ENCODE measurements around the gene CNOT3. TPM values are rescaled to one million over a fixed set of nuclear protein-coding genes. Genes with fewer than 3 reads are reported as not detected.

CNOT3 gene
- total RNA-seq, 4 donors from 2014 or later: 18.0 to 27.9 (median 18.7) TPM

DNA sequence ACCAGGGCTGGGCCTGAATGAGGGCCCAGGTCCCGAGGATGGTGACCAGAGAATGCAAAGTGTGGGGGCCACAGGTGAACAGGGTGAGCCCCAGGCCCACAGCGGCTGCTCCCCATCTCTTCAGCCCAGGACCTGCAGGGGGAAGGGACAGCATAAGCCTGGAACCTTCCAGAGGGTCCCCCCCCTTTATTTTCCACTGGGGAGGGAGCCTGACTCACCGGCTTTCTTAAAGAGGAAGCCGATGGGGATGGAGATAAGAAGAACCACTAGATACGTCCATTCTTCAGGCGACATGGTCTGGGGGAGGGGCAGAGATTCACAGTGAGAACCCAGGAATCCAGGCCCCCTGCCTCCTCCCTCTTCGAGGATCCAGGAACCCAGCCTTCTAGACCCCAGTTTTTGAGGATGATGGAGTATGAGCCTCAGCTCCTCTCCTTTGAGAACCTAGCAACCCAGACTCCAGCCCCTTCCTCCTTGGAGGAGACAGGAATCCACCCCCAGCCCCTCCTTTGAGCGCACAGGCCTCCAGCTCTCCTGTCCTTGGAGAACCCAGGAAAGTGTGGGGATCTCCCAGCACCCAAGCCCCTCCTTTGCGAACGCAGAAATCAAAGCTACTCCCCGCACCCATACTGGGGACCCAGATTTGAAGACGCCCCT, 50.8 kb downstream of the CNOT3 start:
- TF ChIP-seq POLR2A (IDR thresholded peaks at IDR 0.05): no peak
- TF ChIP-seq, protein P1, sequence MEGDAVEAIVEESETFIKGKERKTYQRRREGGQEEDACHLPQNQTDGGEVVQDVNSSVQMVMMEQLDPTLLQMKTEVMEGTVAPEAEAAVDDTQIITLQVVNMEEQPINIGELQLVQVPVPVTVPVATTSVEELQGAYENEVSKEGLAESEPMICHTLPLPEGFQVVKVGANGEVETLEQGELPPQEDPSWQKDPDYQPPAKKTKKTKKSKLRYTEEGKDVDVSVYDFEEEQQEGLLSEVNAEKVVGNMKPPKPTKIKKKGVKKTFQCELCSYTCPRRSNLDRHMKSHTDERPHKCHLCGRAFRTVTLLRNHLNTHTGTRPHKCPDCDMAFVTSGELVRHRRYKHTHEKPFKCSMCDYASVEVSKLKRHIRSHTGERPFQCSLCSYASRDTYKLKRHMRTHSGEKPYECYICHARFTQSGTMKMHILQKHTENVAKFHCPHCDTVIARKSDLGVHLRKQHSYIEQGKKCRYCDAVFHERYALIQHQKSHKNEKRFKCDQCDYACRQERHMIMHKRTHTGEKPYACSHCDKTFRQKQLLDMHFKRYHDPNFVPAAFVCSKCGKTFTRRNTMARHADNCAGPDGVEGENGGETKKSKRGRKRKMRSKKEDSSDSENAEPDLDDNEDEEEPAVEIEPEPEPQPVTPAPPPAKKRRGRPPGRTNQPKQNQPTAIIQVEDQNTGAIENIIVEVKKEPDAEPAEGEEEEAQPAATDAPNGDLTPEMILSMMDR (IDR thresholded peaks at IDR 0.05): no peak
- intact Hi-C loops (cut with DNase I): no loop called here
- Histone ChIP-seq H3K9me3 (no peaks in the 10 kb centered on the region), H3K36me3 (peaks cover 0 to 40% (median 3%) of the 10 kb centered on the region in 3 donors), H3K4me1 (peaks cover 16 to 38% (median 22%) of the 10 kb centered on the region in 3 donors), H3K27ac (peak overlapping the region; percentile 90 to 99 (median 97)), H3K4me3 (peak overlapping the region; percentile 75 to 95 (median 87)), H3K27me3 (no peaks in the 10 kb centered on the region)
- no peak for DNase-seq
- WGBS, 2 donors: 9 to 31% methylated on average over 8 to 9 of the region's 12 CpGs

- 0% methylated on average over 2 to 6 of the region's 64 CpGs for WGBS, 2 donors
- TF ChIP-seq POLR2A (IDR thresholded peaks at IDR 0.05): peak in 2 of 4 donors; percentile 9 to 73
- TF ChIP-seq, protein P1 (IDR thresholded peaks at IDR 0.05): peak in 5 of 6 experiments; percentile 13 to 45 (median 44)
- Histone ChIP-seq H3K27ac (peak within 1 kb of the TSS; percentile 90 to 99 (median 97)), H3K36me3 (peaks cover 0 to 45% (median 8%) of the 10 kb centered on the region in 3 donors), H3K27me3 (no peaks in the 10 kb centered on the region), H3K4me3 (peak within 1 kb of the TSS; percentile 75 to 95 (median 87)), H3K9me3 (no peaks in the 10 kb centered on the region), H3K4me1 (peaks cover 16 to 38% (median 22%) of the 10 kb centered on the region in 3 donors)
- no peak for DNase-seq
- intact Hi-C loops (cut with DNase I): no loop called here
Observed at GRCh38 chr19:54189145-54189734, 51.7 kb downstream of the CNOT3 start, which contains the start of gene MBOAT7. TSS of gene MBOAT7 (minus strand) at chr19:54189580. CDS start at chr19:54188508, 1,072 bp downstream.

GRCh38 chr19:54189735-54190502, 52.4 kb downstream of the CNOT3 start:
- intact Hi-C loops (cut with DNase I): no loop called here
- Histone ChIP-seq H3K36me3 (peaks cover 0 to 52% (median 8%) of the 10 kb centered on the region in 3 donors), H3K4me1 (peaks cover 16 to 38% (median 22%) of the 10 kb centered on the region in 3 donors), H3K9me3 (no peaks in the 10 kb centered on the region), H3K27me3 (no peaks in the 10 kb centered on the region), H3K4me3 (peak overlapping the region; percentile 75 to 95 (median 87)), H3K27ac (peak overlapping the region; percentile 90 to 99 (median 97))
- peak in 2 of 4 donors; percentile 26 to 72 for TF ChIP-seq POLR2A (IDR thresholded peaks at IDR 0.05)
- TF ChIP-seq, protein P1 (IDR thresholded peaks at IDR 0.05): no peak
- 0 to 2% methylated on average over 8 to 11 of the region's 65 CpGs for WGBS, 2 donors
- DNase-seq: peak; percentile 98

DNA sequence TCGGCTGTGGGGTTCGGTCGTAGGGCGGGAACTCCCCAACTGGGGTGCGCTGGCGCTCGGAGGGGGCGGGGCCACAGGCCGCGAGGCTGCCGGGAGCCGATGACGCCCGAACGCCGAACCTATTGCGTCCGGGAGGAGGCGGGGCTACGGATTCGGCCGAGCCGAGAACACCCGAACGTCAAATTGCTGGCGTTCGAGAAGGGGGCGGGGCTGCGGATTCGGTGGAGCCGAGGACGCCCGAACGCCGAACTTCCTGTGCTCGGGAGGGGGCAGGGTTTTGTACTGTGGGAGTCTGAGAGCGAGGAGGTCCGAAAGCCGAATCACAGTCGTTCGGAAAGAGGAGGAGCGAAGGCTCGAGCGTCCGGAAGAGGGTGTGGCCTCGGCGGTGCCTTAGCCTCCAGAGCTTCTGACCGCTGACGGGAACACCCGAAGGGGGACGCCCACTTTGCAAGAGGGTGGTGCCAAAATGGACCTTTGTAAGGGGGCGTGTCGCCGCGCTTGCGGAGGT, 53.0 kb downstream of the CNOT3 start:
- peak overlapping the region; percentile 90 to 99 (median 97) for H3K27ac ChIP-seq
- TF ChIP-seq, protein P1 (IDR thresholded peaks at IDR 0.05): no peak
- H3K4me3 ChIP-seq: peak overlapping the region; percentile 75 to 95 (median 87)
- peaks cover 0 to 57% (median 8%) of the 10 kb centered on the region in 3 donors for H3K36me3 ChIP-seq
- intact Hi-C loops (cut with DNase I): no loop called here
- H3K9me3 ChIP-seq: no peaks in the 10 kb centered on the region
- H3K27me3 ChIP-seq: no peaks in the 10 kb centered on the region
- WGBS, 2 donors: 0% methylated on average over 18 to 29 of the region's 56 CpGs
- DNase-seq: peak; percentile 96
- peaks cover 16 to 38% (median 22%) of the 10 kb centered on the region in 3 donors for H3K4me1 ChIP-seq
